A549 (cell line): ENCODE measurements around the gene MFN1. TPM values are rescaled to one million over a fixed set of nuclear protein-coding genes. Genes with fewer than 3 reads are reported as not detected.

ENCODE experiments used
- ATAC-seq, 2 experiments: fragments of 200-7000 bp in 1 of 2; fragments of >200 bp in 1 of 2; cut with Nextera tagmentation in 1 of 2; cut with Tn5 transposase in 1 of 2; 3 replicates each; pipeline versions ENCODE4 v1.8.0 to v1.9.1; 2018 to 2020; ENCODE audit warnings: mild to moderate bottlenecking in 1 of 2, moderate library complexity in 1 of 2
- CTCF ChIA-PET: fragments of 300-600 bp; sonication (Branson Sonifier 250); formaldehyde crosslinking; extraction: SDS; loops from one replicate; lab custom pipeline; 2021; ENCODE audit warnings: antibody characterized with exemption, inconsistent platforms; lab: Yijun Ruan, JAX
- POLR2A ChIA-PET: fragments of 350-600 bp; formaldehyde crosslinking; extraction: SDS; loops from one replicate; lab custom pipeline; 2021; ENCODE audit warnings: antibody characterized with exemption, inconsistent platforms; lab: Yijun Ruan, JAX
- DNase-seq, 2 experiments: peaks; one replicate each; pipeline versions ENCODE4 v3.0.0 to v3.0.0-alpha.2; 2011 to 2016; ENCODE audit warnings: low read depth in 1 of 2, low spot score in 1 of 2
- FAIRE-seq: peaks from 2 replicates; lab custom pipeline; 2011; peaks lifted over from hg19 to GRCh38; lab: Jason Lieb, UNC
- H3K27ac ChIP-seq, 2 experiments: fragments of >200 bp; sonication (Bioruptor Twin); formaldehyde crosslinking; 3 replicates each; pipeline ENCODE4 v1.5.1; 2016 to 2017
- H3K4me1 ChIP-seq: fragments of >200 bp; sonication (Bioruptor Twin); formaldehyde crosslinking; 3 replicates; pipeline ENCODE4 v1.6.1; 2016
- H3K4me2 ChIP-seq: fragments of >200 bp; sonication (Bioruptor Twin); formaldehyde crosslinking; 3 replicates; pipeline ENCODE4 v1.6.1; 2016
- H3K4me3 ChIP-seq: fragments of >200 bp; sonication (Bioruptor Twin); formaldehyde crosslinking; 3 replicates; pipeline ENCODE4 v1.5.1; 2016
- H3K9me3 ChIP-seq: fragments of >200 bp; sonication (Bioruptor Twin); formaldehyde crosslinking; 3 replicates; pipeline ENCODE4 v1.6.1; 2016
- BHLHE40 ChIP-seq: IDR thresholded peaks from 2 replicates; pipeline ENCODE4 v1.6.1; 2012; ENCODE audit warnings: low read depth, low read length, inconsistent platforms
- CBX2 ChIP-seq: fragments of 200-600 bp; sonication (generic); IDR thresholded peaks from 2 replicates; pipeline ENCODE4 v1.6.1; 2016; ENCODE audit warnings: low read depth, mild to moderate bottlenecking, borderline replicate concordance
- CBX8 ChIP-seq: fragments of 200-600 bp; sonication (generic); IDR thresholded peaks from 2 replicates; pipeline ENCODE4 v1.6.1; 2016
- CHD4 ChIP-seq: fragments of 200-600 bp; sonication (generic); IDR thresholded peaks from 2 replicates; pipeline ENCODE4 v1.6.1; 2016; ENCODE audit warnings: antibody characterized with exemption, mild to moderate bottlenecking, borderline replicate concordance
- EHF ChIP-seq: fragments of 250-450 bp; sonication (Bioruptor Pico); IDR thresholded peaks from 2 replicates; pipeline ENCODE4 v1.5.0; 2020; ENCODE audit warnings: mild to moderate bottlenecking
- ESRRA ChIP-seq: fragments of 150-350 bp; IDR thresholded peaks from 2 replicates; pipeline ENCODE4 v1.6.1; 2014; ENCODE audit warnings: mild to moderate bottlenecking, low read length, borderline replicate concordance
- FOSL2 ChIP-seq, 2 experiments: fragments of 450-650 bp in 1 of 2; fragments of >200 bp in 1 of 2; sonication (Bioruptor Twin) in 1 of 2; formaldehyde crosslinking; IDR thresholded peaks; 2 replicates each; pipeline versions ENCODE4 v1.5.0 to v1.6.1; 2016 to 2020; ENCODE audit warnings: mild to moderate bottlenecking in 1 of 2, moderate library complexity in 1 of 2
- HES2 ChIP-seq: fragments of >200 bp; sonication (Bioruptor Twin); formaldehyde crosslinking; IDR thresholded peaks from 2 replicates; pipeline ENCODE4 v1.6.1; 2016
- HMGXB4 ChIP-seq: fragments of 250-450 bp; sonication (Bioruptor Pico); IDR thresholded peaks from 2 replicates; pipeline ENCODE4 v1.5.0; 2021; ENCODE audit warnings: mild to moderate bottlenecking, moderate library complexity, borderline replicate concordance
- HOXB5 ChIP-seq: fragments of 250-450 bp; sonication (Bioruptor Pico); IDR thresholded peaks from 2 replicates; pipeline ENCODE4 v1.5.0; 2020; ENCODE audit warnings: mild to moderate bottlenecking, moderate library complexity
- JUNB ChIP-seq: fragments of >200 bp; sonication (Bioruptor Twin); formaldehyde crosslinking; IDR thresholded peaks from 2 replicates; pipeline ENCODE4 v1.6.1; 2016
- MAX ChIP-seq: IDR thresholded peaks from 2 replicates; pipeline ENCODE4 v1.6.1; 2012
- NFE2L2 ChIP-seq: fragments of 150-350 bp; conservative IDR thresholded peaks from 2 replicates; pipeline ENCODE4 v1.6.1; 2014; ENCODE audit warnings: low read length
- RAD21 ChIP-seq, 2 experiments: fragments of >200 bp in 1 of 2; sonication (Bioruptor Twin) in 1 of 2; formaldehyde crosslinking in 1 of 2; IDR thresholded peaks in 1 of 2; conservative IDR thresholded peaks in 1 of 2; 2 replicates in 1 of 2; 3 replicates in 1 of 2; pipeline ENCODE4 v1.6.1; 2012 to 2018; ENCODE audit warnings: inconsistent platforms in 1 of 2
- RCOR1 ChIP-seq: fragments of 150-350 bp; IDR thresholded peaks from 2 replicates; pipeline ENCODE4 v1.6.1; 2014; ENCODE audit warnings: antibody characterized with exemption, low read length, low read depth
- RFX5 ChIP-seq: fragments of 450-650 bp; IDR thresholded peaks from 2 replicates; pipeline ENCODE4 v1.7.1; 2014; ENCODE audit warnings: antibody characterized with exemption, mild to moderate bottlenecking, moderate library complexity
- SREBF2 ChIP-seq: fragments of 450-650 bp; IDR thresholded peaks from 2 replicates; pipeline ENCODE4 v1.6.1; 2014; ENCODE audit warnings: mild to moderate bottlenecking, moderate library complexity
- USF2 ChIP-seq: fragments of 450-650 bp; IDR thresholded peaks from 2 replicates; pipeline ENCODE4 v1.6.1; 2014; ENCODE audit warnings: antibody characterized with exemption
- WGBS: methylation state at CpG from one replicate; pipeline ENCODE4 v1.1.6; 2017; ENCODE audit errors: missing lambda C conversion rate; 5-methylcytosine and 5-hydroxymethylcytosine counted together
- polyA plus RNA-seq, 4 experiments: library from polyadenylated mRNA; depleted of rRNA in 3 of 4; stranded (reverse); fragments of >200 nt; fragmentation: RNase III in 1 of 4; extraction: RNeasy Plus Mini Kit Qiagen cat#74134 plus additional on column Dnase treatment in 1 of 4; gene quantifications; 2 replicates in 3 of 4; 3 replicates in 1 of 4; pipeline ENCODE4 v1.2.3, GENCODE V29; 2011 to 2017

The MFN1 gene
- polyA plus RNA-seq, 2 of the 4 experiments (the other 2 are of a cell fraction), result 21.9 to 51.2 TPM

GRCh38 chr3:179410331-179410730 lies 62.8 kb downstream of the MFN1 start:
- DNase-seq, result no peak
- H3K9me3 ChIP-seq, result no peaks in the 10 kb centered on the region
- FAIRE-seq, result no peak

GRCh38 chr3:179410999-179411398 lies 63.5 kb downstream of the MFN1 start:
- ChIA-PET CTCF (no interaction called here), POLR2A (no interaction called here)
- FAIRE-seq (no peak), ATAC-seq (no peak), DNase-seq (no peak)
- no peaks in the 10 kb centered on the region for H3K9me3 ChIP-seq
- no peak overlapping the region for H3K4me2 ChIP-seq
- no peak overlapping the region for H3K4me3 ChIP-seq
- no peak for TF ChIP-seq SREBF2
- no peak for TF ChIP-seq MAX
- TF ChIP-seq FOSL2 (IDR thresholded peaks at IDR 0.05), result no peak
- no peak for TF ChIP-seq FOSL2 (CRISPR knock-in tag; IDR thresholded peaks at IDR 0.05)
- no peak for TF ChIP-seq CHD4
- no peak for TF ChIP-seq CBX2
- TF ChIP-seq CBX8, result no peak
- no peak for TF ChIP-seq USF2
- TF ChIP-seq ESRRA, result no peak
- no peak for TF ChIP-seq EHF (CRISPR knock-in tag)
- TF ChIP-seq, all 56 proteins: peak for 0
- Histone ChIP-seq H3K4me1 (no peaks in the 10 kb centered on the region), H3K27ac (no peak overlapping the region)

More at GRCh38 chr3:179410331-179410730, 62.8 kb downstream of the MFN1 start:
- H3K27ac ChIP-seq, result no peak overlapping the region
- H3K4me2 ChIP-seq, result no peak overlapping the region
- ATAC-seq, result peak in 1 of 2 experiments; percentile 52; a peak in 2 of 6 replicates
- POLR2A ChIA-PET, result no interaction called here
- CTCF ChIA-PET, result no interaction called here
- WGBS, result 95% methylated on average over 2 of the region's 2 CpGs
- TF ChIP-seq RCOR1, result no peak
- TF ChIP-seq CBX2, result no peak
- no peak for TF ChIP-seq ESRRA
- TF ChIP-seq, all 56 proteins: peak for 0
- Histone ChIP-seq H3K4me1 (no peaks in the 10 kb centered on the region), H3K4me3 (no peak overlapping the region)

GRCh38 chr3:179414804-179415203 lies 67.3 kb downstream of the MFN1 start:
- H3K27ac ChIP-seq, result no peak overlapping the region
- POLR2A ChIA-PET, result no interaction called here
- H3K4me3 ChIP-seq, result no peak overlapping the region
- DNase-seq (no peak), FAIRE-seq (no peak), ATAC-seq (no peak)
- H3K9me3 ChIP-seq, result no peaks in the 10 kb centered on the region
- no peaks in the 10 kb centered on the region for H3K4me1 ChIP-seq
- CTCF ChIA-PET, result no interaction called here
- no peak overlapping the region for H3K4me2 ChIP-seq
- TF ChIP-seq RAD21 (conservative IDR thresholded peaks at IDR 0.05 in 1 of 2, IDR thresholded peaks at IDR 0.05 in 1 of 2), result no peak
- no peak for TF ChIP-seq HES2
- TF ChIP-seq JUNB, result no peak
- no peak for TF ChIP-seq MAX
- no peak for TF ChIP-seq RFX5
- TF ChIP-seq CHD4, result no peak
- TF ChIP-seq BHLHE40, result no peak
- no peak for TF ChIP-seq EHF (CRISPR knock-in tag)
- no peak for TF ChIP-seq SREBF2
- WGBS, result 95% methylated on average over 2 of the region's 2 CpGs

GRCh38 chr3:179415377-179415776 lies 67.9 kb downstream of the MFN1 start:
- Histone ChIP-seq H3K4me1 (no peaks in the 10 kb centered on the region), H3K4me3 (no peak overlapping the region), H3K27ac (no peak overlapping the region), H3K9me3 (no peaks in the 10 kb centered on the region), H3K4me2 (no peak overlapping the region)
- ATAC-seq, result no peak
- CTCF ChIA-PET, result no interaction called here
- POLR2A ChIA-PET, result no interaction called here
- DNase-seq, result no peak
- TF ChIP-seq NFE2L2, result no peak
- no peak for TF ChIP-seq BHLHE40
- TF ChIP-seq HOXB5 (CRISPR knock-in tag), result no peak
- no peak for TF ChIP-seq CBX2
- no peak for TF ChIP-seq RCOR1
- TF ChIP-seq HMGXB4 (CRISPR knock-in tag), result no peak
- no peak for TF ChIP-seq CBX8
- FAIRE-seq, result no peak
- WGBS, result 74% methylated on average over 4 of the region's 4 CpGs
